Activated T-helper 1 cell treated with Interleukin-2 at 50 U/mL for 16 hours (primary cell): Measurements from ENCODE around the gene ZNF740.
"Not testable (repeated sequence)": the region's sequence is repeated elsewhere in the genome, so short reads cannot be mapped to it uniquely, and the experiment has no call there.

ENCODE experiments used
- DNase-seq: peaks from one replicate; pipeline ENCODE4 v3.0.0-alpha.2; 2020; ENCODE audit warnings: low read depth

Gene ZNF740

DNA sequence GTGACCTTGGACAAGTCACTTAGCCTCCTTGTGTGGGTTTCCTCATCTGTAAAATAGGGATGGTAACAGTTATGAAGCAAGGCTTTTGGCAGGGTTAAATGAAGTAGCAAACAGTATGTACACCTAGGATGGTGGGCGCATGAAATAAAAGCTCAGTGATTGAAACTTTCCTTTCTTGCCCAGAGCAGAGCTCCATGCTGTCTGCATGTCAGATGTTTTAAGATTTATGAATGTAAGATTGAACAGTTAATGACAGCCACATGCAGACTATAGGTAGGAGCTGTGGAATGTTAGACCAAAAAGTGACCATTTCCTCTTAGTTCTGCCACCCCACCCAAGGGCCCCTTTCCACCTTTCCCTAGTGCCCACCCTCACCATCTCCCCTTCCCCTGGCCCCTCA is 14.5 kb downstream of the ZNF740 start:
- no peak for DNase-seq

DNA sequence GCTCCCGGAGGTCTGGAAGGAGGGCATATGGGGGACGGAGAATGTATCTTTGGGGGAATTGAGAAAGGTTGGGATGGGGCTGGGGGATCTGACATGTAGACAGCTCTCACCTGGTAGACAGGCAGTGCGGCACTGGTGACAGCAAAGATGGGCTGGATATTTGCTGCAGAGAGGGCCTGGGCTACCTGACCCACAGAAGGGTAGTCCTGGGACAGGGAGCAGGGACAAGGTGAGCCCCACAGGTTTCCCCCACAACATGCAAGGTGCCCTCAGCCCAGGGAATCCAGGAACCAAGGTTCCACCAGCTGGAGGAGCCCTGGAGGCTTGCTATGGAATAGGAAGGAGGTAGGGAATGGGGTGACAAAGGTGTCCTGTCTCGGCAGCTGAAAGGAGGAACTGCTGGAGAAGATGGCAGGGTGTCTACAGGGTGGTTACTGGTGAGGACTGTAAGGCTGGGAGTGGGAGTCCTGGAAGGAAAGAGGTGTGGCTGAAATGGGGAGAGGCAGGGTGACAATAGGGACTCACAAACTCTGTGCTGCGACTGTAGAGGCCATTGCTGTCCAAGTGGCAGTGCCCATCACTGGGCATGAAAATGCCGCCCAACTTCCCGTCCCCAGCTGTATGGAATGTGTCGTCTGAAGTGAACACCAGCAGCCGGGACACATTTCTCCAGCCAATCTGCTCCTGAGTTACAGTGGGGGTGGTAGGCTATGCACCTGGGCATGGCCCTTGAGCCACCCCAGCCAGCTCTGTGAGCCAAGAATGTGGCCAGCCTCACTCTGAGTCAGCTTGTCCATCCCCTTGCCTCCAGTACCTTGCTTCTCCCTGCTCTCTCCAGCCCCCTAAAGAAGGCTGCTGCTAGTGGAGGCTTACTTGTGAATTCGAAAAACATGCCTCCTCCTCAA is 15.2 kb downstream of the ZNF740 start:
- no peak for DNase-seq

DNA sequence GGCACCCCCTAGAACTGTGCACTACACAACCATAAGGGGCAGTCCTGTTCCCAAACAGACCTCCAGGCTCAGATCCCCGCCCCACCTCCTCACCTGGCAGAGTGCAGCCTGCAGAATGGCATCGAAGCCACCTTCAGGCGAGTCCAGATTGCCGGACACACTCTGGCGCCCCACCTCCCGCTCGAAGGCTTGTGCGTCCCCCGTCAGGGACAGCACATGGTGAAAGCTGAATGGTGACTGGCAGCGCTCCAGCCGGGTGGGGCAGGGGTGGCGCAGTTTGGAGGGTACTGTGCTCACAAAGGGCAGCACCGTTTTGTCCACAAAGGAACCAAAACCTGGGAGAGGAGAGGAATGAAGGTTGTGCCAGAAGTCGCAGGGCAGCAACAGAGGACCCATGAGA is 16.0 kb downstream of the ZNF740 start:
- no peak for DNase-seq

DNA sequence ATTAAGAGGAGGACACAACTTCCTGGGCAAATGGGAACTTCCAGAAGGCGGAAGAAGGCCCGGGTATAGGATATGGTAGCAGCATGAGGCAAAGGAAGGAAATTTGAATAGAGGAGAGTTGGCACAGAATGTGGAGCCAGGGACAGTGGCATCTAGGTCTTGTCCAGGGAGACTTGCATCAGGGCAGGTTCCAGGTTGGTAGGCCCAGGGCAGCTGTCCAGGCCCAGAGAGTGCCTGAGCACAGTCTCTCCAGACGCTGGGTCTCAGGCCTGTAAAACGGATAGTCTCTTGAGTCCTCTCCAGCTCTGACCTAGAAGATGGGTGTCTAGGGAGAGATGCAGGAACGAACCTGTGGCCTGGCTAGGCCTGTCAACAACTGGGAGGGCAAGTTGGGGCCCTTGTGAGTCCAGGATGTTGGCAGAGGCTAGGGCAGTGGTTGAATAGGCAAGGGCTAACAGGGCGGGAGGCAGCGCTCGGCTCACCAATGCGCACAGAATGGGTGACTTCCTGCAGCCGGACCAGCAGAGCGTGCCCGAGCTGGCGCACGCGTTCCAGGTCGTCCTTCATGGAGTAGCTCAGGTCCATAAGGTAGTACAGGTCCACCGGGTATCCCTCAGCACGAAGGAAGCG is 16.6 kb downstream of the ZNF740 start:
- DNase-seq = no peak

DNA sequence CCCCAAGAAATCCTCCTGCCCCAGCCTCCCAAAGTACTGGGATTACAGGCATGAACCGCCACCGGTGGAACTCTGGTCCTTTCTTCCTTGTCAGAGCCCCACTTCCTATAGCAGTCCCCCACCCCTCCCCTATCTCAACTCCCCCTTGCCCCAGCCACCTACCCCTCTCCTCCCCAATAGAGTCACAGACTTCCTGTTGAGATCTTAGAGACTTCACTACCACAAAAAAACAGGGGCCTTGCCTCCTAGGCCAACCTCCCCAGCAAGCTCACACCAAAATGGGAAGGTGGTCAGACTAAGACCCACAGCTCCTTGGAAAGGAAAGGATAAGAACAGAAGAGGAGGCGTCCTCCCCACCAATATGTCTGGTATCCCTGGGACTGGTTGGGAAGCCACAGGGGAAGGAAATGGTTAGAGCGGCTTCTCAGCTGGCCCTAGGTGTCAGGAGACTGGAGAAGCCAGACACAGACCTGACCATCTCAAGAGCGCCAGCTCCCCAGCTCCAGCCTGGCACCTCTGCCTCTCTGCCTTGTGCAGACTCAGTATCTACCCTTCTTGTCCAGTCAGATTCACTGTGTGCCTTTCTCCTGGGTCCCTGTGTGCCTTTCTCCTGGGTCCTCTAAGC is 18.1 kb downstream of the ZNF740 start:
- DNase-seq = no peak

DNA sequence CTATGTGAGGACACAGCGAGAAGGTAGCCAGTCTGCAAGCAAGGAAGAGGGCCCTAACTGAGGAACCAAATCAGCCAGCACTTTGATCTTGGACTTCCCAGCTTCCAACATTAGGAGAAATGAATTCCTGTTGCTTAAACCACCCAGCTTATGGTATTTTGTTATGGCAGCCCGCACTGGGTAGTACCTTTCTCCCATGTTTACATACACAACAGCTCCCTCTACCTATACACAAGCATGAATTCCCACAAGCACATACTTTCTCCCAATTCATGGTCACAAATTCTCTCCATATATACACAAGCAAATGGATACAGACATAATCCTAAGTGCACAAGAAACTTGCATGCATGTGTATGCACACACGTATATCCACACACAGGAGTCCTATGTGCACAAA is 19.2 kb downstream of the ZNF740 start:
- DNase-seq = no peak

DNA sequence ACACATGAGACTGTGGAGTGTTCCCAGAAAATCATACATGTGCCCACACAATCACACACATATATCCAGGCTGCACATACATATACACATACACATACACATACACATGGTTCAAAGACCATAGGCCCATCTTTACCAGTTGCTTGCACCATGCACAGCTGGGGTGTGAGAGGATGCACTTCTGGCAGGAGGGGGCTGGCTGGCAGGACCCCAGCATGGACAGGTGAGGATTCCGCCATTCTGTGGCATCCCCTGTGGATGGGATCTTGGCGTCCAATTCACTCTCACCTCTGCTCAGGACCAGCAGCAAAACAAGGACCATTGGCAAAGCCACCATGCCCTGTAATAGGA is 19.6 kb downstream of the ZNF740 start:
- no peak for DNase-seq

DNA sequence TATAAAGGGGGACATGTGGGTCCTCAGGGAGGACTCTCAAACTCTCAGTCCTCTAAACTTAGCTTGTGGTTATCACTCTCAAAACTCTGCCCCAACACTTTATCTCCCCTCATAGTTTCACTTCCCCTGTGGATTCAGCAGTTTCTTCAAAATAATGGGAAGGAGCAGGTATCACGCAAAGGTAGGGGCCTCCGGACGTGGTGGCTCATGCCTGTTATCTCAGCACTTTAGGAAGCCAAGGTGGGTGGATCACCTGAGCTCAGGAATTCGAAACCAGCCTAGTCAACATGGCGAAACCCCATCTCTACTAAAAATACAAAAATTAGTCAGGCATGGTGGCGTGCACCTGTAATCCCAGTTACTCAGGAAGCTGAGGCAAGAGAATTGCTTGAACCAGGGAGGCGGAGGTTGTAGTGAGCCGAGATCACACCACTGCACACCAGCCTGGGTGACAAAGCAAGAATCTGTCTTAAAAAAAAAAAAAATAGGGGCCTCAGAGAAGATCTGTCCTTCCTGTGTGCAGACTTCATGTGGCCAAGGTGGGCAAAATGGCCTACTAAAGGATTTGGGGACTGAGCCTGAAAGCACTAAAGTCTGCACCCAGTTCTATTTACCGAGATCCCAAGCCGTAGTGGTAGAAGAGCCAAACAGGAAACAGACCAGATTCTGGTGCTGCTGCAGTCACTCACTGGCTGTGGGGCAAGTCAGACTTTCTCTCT is 20.1 kb downstream of the ZNF740 start:
- DNase-seq = no peak

DNA sequence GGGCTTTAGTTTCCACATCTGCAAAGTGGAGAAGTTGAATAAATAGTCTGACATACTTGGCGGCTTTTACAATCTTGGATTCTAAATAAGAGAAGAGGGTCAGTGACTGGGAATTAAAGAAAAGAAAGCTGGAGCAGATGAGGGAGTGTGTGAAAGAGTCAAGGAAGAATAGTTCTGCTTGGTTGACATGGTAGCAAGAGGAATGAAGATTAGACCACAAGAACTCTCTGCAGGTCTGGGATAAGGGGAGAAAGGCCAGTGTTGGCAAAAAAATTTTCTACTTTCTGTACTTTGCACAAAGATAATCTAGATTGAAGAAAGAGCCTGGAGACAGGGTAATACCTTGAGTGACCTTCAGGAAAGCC is 20.6 kb downstream of the ZNF740 start:
- no peak for DNase-seq

DNA sequence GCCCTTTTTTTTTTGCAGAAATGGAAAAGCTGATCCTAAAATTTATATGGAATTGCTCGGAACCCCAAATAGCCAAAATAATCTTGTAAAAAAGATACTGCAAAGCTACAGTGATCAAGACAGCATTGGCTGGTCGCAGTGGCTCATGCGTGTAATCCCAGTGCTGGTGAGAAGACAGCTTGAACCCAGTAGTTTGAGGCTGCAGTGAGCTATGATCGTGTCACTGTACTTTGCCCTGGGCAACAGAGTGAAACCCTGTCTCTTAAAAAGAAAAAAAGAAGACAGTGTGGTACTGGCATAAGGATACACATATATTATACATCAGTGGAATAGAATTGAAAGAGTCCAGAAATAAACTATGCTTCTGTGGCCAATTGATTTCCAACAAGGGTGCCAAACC is 21.1 kb downstream of the ZNF740 start:
- DNase-seq = no peak

DNA sequence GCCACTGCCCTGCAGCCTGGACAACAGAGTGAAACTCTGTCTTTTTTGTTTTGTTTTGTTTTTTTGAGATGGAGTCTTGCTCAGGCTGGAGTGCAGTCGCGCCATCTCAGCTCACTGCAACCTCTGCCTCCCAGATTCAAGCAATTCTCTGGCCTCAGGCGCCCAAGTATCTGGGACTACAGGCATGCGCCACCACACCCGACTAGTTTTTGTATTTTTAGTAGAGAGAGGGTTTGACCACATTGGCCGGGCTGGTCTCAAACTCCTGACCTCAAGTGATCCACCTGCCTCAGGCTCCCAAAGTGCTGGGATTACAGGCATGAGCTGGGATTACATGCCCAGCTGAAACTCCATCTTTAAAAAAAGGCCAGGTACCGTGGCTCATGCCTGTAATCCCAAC is 21.8 kb downstream of the ZNF740 start:
- DNase-seq = not testable (repeated sequence)

DNA sequence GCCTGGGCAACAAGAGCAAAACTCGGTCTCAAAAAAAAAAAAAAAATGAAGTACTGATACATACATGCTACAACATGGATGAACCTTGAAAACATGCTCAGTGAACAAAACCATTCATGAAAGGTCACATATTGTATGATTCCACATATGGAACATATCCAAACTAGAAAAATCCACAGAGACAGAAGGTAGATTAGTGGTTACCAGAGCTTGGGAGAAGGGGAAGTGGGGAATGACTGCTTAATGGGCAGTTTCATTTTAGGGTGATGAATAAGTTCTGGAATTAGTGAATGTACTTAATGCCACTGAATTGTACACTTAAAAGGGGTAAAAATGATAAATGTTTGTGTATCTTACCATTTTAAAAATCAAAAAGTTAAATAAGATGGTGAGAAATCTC is 23.8 kb downstream of the ZNF740 start:
- DNase-seq = no peak

DNA sequence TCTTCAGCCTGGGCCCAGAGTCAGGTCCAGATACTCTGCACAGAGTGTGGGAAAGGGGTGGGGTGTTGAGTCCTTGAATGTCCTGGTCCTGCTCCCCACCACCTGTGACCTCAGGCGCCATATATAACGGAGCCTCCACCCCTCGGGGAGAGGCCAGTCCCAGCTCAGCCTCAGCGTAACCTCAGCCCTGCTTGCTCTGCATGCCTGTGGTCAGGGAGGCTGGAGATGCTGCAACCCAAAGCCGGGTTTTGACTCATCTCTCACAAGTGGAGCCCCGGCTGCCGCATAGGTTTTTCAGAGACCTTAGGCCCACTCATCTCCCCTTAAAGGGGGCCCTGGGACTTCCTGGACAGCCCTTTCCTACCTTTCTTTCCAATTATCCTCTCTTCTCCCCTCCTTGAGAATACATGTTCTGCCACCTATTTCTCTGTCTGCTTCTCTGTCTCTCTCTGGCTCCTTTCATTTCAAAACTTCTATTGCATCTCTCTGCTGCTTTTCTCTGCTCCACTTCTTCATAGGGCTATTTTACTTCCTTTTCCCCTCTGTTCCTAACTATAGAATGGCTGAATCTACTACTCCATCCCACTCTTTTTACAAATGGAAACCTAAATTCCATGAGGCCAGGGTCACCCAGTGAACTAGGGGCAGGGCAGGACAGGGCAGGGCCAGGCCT is 25.4 kb downstream of the ZNF740 start:
- peak; percentile 39 for DNase-seq

DNA sequence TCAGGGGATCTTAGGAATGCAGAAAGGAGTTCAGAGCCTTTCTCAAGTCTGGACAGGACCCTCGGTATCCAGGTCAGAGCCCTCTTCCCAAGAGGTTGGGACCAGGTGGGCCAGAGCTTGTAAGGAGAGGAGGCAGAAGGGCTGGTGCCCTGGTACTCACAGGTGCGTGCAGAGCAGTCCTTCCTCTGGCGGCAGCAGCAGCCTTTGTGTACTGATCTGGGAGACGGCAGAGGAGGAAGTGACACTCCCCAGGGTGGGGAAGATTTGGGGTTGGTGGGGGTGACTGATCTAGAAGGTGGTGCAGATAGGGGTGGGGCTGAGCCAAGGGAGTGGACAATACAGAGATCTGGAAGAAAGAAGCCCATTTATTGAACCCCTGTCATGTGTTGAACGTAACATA is 26.5 kb downstream of the ZNF740 start, which contains the start of gene ITGB7:
ITGB7 (minus strand) TSS at position 210 of the 400 bp plus-strand sequence. CDS start 6,808 bp downstream, outside the sequence.
- peak; percentile 64 for DNase-seq

DNA sequence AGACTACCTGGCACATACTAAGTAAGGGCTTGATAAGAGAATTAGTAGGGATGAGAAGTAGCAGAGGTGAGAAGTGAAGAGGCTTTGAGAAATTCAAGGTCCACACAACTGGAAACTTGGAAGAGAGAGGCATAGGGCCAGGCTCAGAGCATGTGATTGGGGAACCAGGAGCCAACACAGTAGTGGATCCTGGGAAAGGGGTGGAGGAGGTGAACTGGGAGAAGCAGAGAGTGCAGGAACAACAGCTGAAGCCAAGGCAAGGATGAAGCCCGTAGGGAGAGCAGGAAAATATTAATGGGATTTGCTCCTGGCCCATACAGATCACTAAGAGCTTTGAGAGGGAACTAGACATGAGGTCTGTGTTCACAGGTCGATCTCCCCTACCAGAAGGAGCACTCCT is 27.9 kb downstream of the ZNF740 start:
- no peak for DNase-seq

DNA sequence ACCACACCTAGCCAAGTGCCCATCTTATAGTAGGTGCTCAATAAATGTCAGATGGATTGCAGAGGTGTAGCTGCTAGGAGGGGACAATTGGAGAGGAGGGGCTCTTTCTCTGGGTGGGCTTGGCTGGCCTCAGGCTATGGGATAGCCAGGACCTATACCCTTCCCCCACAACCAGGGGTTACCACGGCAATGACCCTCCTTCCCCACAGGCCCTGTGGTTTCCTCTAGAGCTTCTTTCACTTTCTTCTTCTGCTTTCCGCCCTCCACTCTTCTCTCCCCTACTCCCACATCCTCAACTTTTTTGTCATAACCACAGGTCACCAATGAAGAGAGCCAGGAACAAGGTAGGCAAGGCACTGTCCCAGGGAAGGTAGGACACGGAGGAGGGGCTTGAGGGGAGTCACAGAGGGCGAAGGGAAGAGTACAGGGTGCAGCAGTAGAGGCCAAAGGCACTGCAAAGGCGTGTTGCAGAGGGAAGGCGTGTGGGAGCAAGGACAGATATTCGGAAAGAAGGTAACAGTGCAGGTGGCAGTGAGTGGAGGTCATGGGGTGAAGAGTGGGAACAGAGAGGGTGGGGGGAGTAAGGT is 28.4 kb downstream of the ZNF740 start:
- no peak for DNase-seq

DNA sequence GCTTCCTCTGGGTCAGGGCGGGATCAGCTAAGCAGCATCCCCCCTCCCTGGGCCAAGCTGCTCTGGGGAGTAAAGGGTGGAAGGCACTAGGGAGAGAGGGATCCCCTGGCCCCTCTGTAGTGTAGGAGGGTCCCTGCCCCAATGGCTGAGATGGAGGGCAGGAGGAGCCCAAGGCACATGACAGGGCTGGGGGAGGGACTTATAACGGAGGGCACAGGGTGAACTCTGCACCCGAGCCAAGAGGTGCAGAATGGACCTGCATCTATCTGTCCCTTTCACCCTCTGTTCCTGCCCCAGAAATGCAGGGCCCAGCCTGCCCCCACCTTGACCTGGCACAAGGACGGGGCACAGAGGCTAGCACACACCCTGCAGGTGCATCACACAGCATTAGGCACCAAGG is 30.3 kb downstream of the ZNF740 start:
- no peak for DNase-seq

DNA sequence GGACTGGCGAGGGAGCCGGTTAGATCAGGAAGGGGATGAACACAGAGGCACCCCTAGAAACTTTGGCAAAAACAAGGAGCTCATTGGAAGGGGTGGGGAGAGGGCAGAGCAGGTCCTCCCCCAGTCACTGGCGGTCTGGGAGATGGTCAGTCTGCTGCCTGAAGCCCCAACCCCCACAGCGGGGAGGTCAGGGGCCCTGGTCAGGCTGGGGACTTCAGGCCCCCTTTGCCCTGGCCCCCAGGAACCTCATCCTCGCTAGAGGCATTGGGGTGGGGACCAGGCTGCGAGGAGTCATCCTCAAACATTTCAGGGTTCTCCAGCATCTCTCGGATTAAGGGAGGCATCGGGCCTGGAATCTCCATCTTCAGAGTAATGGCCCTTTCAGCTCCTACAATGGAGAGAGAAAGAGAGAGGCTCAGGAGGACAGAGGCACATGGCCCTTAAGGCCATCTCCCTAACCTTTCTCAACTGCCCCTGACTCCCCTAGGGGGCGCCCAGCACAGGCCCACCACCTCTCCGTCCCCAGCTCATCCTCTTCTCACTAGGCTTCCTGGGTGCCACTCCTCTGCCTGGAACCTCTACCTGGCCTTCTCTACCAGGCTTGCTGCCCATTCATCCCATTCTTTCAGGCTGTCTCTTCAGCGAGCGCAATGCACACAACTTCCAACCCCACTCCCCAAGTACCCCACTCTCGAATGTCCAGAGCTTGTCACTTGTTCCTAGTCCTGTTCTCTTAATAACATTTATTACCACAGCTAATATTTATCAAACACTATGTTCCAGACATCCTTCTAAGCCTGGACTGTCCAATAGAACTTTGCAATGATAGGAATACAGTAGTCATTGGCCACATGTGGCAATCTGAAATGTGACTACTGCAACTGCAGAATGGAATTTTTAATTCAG is 31.2 kb downstream of the ZNF740 start:
- DNase-seq = no peak

DNA sequence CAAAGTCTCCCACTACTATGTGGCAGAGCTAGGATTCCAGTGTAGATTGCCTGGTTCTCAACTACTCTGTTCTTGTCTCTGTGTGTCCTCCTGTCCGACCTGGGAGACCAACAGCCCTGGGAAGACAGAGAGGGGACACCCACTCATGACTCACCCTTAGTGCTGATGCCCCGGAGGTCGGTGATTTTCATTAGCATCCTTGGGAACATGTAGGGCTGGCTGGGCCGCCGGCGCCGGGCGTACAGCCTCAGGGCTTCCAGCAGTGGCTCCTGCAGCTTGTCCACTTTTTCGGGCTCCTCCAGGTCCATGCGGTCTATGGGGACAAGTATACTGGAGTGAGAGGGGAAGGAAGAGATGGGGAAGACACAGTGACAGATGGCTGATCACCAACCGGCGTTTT is 32.4 kb downstream of the ZNF740 start:
- no peak for DNase-seq

DNA sequence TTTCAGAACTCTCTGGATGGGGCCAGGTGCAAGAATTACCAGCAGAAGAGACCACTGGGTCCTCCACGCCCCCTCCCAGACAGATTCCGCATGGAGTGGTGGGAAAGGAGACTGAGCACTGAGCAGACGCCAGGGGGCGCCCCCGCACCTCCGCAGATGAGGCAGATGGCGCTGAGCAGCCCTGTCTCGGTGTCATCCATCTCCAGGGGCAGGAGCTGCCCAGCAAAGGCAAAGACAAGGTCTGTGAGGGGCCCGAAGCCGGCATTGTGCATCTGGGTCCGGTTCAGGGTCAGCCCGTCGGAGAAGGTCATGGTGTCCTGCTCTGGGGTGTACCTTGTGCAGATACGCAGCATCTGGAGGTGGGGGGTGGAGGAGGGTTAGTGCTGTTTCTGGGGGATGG is 32.8 kb downstream of the ZNF740 start:
- peak; percentile 72 for DNase-seq

DNA sequence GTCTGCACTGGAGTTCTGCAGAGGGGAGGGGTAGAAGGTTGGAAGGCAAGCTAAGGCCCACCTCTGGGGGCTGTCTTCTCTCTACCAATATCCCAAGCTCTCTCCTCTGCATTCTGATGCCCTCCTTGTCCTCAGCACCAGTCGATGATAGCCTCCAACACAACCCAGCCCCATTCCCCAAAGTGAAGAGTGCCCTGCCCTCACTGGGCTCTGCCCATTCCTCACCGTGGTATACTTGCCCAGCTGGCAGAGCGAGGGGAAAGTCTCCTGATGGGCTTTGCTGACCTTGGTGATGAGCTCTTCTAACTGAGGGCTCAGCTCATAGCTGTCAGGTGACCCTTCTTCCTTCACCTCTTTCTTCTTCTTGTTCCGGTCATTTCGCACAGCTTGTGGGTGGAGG is 33.7 kb downstream of the ZNF740 start:
- no peak for DNase-seq
